IPS-15b (cell line): ENCODE data around the gene CFAP97D2.
"Not testable (repeated sequence)": the region's sequence is repeated elsewhere in the genome, so short reads cannot be mapped to it uniquely, and the experiment has no call there.

Experiments used
- H3K27me3 ChIP-seq: one replicate; pipeline ENCODE4 v1.6.1; 2013; ENCODE audit warnings: low read length; ENCODE audit not compliant: control insufficient read depth, insufficient read depth
- H3K36me3 ChIP-seq: one replicate; pipeline ENCODE4 v1.6.1; 2013; ENCODE audit warnings: low read length; ENCODE audit not compliant: control insufficient read depth, insufficient read depth
- H3K4me1 ChIP-seq: one replicate; pipeline ENCODE4 v1.6.1; 2013; ENCODE audit warnings: mild to moderate bottlenecking, low read length; ENCODE audit not compliant: control insufficient read depth, insufficient read depth
- H3K4me3 ChIP-seq: one replicate; pipeline ENCODE4 v1.5.1; 2013; ENCODE audit warnings: low read depth, low read length
- H3K9ac ChIP-seq: one replicate; pipeline ENCODE4 v1.6.1; 2013; ENCODE audit warnings: low read depth, mild to moderate bottlenecking, low read length
- H3K9me3 ChIP-seq: one replicate; pipeline ENCODE4 v1.6.1; 2013; ENCODE audit warnings: mild to moderate bottlenecking, low read length; ENCODE audit not compliant: control insufficient read depth, insufficient read depth

Gene CFAP97D2

DNA sequence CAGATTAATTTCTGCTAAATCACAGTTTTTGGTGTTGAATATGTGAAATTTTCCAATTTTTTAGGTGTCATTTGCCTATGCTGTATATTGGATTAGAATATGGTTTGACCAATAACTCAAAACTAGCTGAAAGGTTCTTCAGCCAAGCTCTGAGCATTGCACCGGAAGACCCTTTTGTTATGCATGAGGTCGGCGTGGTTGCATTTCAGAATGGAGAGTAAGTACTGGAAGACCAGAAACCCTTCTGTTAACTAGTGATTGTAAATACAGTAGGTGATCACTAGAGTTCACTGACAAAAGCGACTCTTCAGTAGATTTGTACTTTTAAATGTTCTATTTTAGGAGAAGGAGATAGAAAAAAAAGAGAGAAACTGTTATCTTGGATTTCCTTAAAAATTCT is 78.0 kb downstream of the CFAP97D2 start:
- Histone ChIP-seq H3K4me1 (peaks cover 14% of the 10 kb centered on the region), H3K27me3 (no peaks in the 10 kb centered on the region), H3K36me3 (peaks cover 32% of the 10 kb centered on the region), H3K9ac (no peak overlapping the region), H3K9me3 (no peaks in the 10 kb centered on the region), H3K4me3 (no peak overlapping the region)

DNA sequence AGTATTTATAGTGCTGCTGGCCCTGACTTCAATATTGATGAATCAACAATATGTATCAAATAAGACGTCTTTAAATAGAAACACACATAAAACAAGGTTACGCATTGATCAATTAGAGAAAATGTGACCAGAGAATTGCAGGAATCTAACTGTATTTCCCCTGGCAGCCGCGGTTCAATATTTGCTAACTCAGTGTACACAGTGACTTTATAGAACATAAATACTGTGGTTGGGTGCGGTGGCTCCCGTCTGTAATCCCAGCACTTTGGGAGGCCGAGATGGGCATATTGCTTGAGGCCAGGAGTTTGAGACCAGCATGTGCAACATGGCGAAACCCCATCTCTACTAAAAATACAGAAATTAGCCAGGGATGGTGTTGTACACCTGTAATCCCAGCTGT is 79.5 kb downstream of the CFAP97D2 start:
- H3K36me3 ChIP-seq, result peaks cover 44% of the 10 kb centered on the region
- no peaks in the 10 kb centered on the region for H3K9me3 ChIP-seq
- H3K27me3 ChIP-seq, result no peaks in the 10 kb centered on the region
- H3K9ac ChIP-seq, result no peak overlapping the region
- H3K4me1 ChIP-seq, result peaks cover 14% of the 10 kb centered on the region
- H3K4me3 ChIP-seq, result no peak overlapping the region

DNA sequence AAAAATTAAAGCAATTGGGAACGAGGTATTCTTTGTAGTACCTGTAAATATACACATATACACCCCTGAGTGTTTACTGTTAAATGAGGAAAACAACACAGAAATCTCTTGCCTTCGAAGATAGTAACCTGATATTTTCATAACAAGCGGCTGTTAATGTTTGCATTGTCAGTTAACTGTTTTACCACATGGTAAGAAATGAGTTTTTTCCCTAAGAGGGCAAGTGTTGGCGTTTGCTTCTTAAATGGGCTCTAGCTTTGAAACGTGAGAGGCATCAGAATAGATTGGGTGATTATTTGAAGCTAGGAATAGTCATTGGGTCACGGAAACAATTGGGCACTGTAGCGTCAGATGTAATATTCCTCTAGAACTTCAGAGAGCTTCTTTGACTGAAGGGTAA is 80.3 kb downstream of the CFAP97D2 start:
- Histone ChIP-seq H3K36me3 (peaks cover 48% of the 10 kb centered on the region), H3K9me3 (no peaks in the 10 kb centered on the region), H3K9ac (no peak overlapping the region), H3K27me3 (no peaks in the 10 kb centered on the region), H3K4me1 (peaks cover 14% of the 10 kb centered on the region), H3K4me3 (no peak overlapping the region)

DNA sequence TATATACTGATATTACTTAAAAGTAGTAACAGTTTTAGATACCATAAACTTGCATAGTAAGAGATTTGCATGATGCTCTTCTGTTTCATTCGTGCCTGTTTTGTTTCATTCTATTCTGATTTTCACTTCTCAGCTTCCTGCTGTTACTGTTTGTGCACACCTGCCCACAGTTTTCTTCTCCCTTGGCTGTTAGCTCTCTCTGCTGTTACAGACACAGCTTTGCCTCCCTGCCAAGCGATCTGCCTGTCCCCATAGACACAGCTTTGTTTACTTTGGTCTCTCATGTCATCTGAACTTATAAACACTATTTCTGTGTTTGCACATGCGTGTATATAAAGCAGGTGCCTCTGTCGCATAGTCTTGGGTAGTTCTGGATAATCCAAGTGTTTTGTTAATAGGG is 80.9 kb downstream of the CFAP97D2 start:
- Histone ChIP-seq H3K4me1 (peaks cover 14% of the 10 kb centered on the region), H3K9me3 (no peaks in the 10 kb centered on the region), H3K4me3 (no peak overlapping the region), H3K27me3 (no peaks in the 10 kb centered on the region), H3K36me3 (peaks cover 48% of the 10 kb centered on the region), H3K9ac (no peak overlapping the region)

DNA sequence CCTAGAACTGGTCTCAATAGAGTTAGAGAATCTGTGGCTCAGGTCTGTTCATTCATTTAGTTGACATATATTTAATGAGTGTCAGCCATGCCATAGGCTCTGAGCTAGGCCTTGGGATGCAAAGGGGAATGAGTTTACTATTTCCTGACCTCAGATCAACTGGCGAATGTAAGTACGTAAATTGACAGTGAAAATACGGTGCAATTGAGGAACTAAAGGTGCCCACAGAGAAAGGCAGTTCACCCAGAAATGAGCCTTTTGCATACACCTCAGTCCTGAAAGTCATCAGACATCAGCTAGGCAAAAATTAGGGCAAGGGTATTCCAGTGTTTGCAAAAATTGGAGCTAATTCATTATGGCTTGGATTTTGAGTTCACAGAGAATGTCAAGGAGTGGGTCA is 81.8 kb downstream of the CFAP97D2 start:
- H3K27me3 ChIP-seq, result no peaks in the 10 kb centered on the region
- H3K9me3 ChIP-seq, result no peaks in the 10 kb centered on the region
- H3K36me3 ChIP-seq, result peaks cover 50% of the 10 kb centered on the region
- H3K4me3 ChIP-seq, result no peak overlapping the region
- peaks cover 14% of the 10 kb centered on the region for H3K4me1 ChIP-seq
- no peak overlapping the region for H3K9ac ChIP-seq

DNA sequence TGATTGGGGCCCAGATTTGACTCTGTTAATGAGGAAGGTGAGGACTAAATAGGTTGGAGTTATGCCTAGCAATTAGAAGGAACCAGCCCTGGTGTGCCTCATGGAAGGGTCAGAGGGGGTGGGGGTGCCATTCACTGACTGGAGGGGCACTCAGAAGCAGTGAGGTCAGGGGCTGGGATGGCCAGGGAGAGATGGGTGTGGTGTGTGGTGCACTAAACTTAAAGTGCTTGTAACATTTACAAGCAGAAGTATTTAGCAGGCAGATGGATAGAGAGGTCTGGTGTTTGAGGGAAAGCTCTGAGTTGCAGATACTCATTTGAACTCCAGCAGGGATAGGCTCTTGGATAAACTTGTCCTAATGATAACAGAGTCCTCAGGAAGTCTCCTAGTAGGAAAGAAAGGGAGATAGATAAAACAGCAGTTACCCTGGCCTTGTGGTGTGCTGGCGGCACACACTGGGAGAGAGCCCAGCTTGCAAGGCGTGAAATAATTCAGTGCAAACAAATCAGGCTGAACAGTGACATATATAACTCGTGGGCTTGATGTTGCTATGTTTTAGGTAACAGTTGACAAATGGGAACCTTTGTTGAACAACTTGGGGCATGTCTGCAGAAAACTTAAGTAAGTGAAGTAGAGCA is 82.4 kb downstream of the CFAP97D2 start:
- H3K36me3 ChIP-seq, result peaks cover 56% of the 10 kb centered on the region
- H3K9ac ChIP-seq, result no peak overlapping the region
- H3K4me1 ChIP-seq, result peaks cover 8% of the 10 kb centered on the region

DNA sequence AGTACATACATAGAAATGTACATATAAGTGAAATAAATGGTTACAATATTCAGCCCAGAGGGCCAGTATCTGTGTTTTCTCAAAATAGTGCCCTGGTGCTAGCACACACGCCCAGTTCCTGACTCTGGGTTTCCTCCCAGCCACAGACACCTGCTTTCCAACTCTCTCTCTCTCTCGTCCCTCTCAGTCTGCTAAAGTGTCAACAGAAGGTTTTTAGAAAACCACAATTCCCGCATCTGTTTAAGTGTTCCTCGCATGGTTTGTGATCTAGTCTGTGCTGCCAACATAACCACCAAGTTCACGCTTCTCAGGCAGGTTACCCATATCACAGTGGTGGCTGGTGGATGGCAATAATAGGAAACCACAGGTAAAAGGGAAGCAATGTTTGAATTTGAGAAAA is 84.5 kb downstream of the CFAP97D2 start:
- Histone ChIP-seq H3K4me3 (no peak overlapping the region), H3K4me1 (no peaks in the 10 kb centered on the region), H3K27me3 (no peaks in the 10 kb centered on the region), H3K36me3 (peaks cover 63% of the 10 kb centered on the region), H3K9ac (no peak overlapping the region), H3K9me3 (no peaks in the 10 kb centered on the region)

More for the DNA sequence above, 82.4 kb downstream of the CFAP97D2 start:
- Histone ChIP-seq H3K4me3 (no peak overlapping the region), H3K9me3 (no peaks in the 10 kb centered on the region), H3K27me3 (no peaks in the 10 kb centered on the region)

DNA sequence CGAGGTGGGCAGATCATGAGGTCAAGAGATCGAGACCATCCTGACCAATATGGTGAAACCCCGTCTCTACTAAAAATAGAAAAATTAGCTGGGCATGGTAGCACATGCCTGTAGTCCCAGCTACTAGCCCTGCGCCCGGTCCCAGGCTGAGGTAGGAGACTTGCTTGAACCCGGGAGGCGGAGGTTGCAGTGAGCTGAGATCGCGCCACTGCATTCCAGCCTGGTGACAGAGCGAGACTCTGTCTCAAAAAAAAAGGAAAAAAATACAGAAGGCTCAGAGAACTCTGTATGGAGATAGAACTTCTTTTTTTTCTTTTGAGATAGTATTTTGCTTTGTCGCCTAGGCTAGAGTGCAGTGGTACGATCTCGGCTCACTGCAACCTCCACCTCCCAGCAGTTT is 85.3 kb downstream of the CFAP97D2 start:
- H3K9ac ChIP-seq, H3K4me3 ChIP-seq, H3K4me1 ChIP-seq, H3K9me3 ChIP-seq, H3K27me3 ChIP-seq: not testable (repeated sequence)
- H3K36me3 ChIP-seq, result peaks cover 65% of the 10 kb centered on the region

DNA sequence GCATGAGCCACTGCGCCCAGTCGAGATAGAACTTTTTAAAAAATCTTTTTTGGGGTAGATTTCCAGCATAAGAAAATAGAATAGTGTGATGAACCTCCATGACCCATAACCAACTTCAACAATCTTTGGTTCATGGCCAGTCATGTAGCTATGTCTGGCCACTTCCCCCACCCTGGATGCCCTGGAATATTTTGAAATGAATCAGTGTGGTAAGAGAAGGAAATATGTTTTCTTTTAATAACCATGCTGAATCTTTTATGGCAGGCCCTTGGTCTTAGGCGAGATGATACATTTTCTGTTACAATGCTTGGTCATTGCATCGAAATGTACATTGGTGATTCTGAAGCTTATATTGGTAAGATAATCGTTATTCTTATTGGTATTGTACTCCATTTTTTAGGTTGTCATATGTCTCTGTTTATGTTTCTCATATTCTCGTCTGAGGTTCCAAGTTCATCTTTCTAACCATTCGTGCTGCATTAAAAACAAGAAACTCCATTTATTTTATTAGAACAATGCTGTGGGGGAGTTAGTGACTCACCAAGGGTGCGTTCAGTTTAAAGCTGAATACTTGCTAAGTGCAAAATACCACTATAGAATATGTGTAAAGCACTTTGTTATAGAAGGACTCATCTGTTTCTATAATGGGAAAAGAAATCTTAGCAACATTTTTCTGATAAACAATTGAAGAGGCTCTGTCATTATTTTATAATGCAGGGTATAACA is 86.0 kb downstream of the CFAP97D2 start:
- H3K27me3 ChIP-seq, result no peaks in the 10 kb centered on the region
- H3K36me3 ChIP-seq, result peaks cover 59% of the 10 kb centered on the region
- H3K4me1 ChIP-seq, result no peaks in the 10 kb centered on the region
- H3K9ac ChIP-seq, result no peak overlapping the region
- H3K4me3 ChIP-seq, result no peak overlapping the region
- no peaks in the 10 kb centered on the region for H3K9me3 ChIP-seq

DNA sequence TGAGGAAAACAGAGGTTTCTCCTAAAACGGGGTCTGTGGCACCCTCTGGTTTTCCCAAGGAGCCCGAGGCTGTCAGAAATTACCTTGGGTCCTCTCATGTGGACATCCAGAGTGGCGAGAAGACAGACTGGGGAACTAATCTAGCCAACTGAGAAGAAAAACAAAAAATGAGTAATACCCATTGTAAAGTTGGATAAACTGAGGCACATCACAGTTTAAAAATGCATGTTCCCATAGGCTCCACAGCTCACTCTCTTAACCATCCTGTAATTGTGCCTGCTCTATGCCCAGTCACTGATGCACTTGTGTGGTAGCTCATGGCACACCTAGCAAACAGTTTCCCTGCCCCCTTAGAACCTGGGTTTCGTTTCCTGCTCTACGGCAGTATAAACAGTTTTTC is 87.2 kb downstream of the CFAP97D2 start:
- H3K4me3 ChIP-seq, result no peak overlapping the region
- H3K9me3 ChIP-seq, result no peaks in the 10 kb centered on the region
- H3K4me1 ChIP-seq, result no peaks in the 10 kb centered on the region
- no peaks in the 10 kb centered on the region for H3K27me3 ChIP-seq
- H3K9ac ChIP-seq, result no peak overlapping the region
- peaks cover 52% of the 10 kb centered on the region for H3K36me3 ChIP-seq

DNA sequence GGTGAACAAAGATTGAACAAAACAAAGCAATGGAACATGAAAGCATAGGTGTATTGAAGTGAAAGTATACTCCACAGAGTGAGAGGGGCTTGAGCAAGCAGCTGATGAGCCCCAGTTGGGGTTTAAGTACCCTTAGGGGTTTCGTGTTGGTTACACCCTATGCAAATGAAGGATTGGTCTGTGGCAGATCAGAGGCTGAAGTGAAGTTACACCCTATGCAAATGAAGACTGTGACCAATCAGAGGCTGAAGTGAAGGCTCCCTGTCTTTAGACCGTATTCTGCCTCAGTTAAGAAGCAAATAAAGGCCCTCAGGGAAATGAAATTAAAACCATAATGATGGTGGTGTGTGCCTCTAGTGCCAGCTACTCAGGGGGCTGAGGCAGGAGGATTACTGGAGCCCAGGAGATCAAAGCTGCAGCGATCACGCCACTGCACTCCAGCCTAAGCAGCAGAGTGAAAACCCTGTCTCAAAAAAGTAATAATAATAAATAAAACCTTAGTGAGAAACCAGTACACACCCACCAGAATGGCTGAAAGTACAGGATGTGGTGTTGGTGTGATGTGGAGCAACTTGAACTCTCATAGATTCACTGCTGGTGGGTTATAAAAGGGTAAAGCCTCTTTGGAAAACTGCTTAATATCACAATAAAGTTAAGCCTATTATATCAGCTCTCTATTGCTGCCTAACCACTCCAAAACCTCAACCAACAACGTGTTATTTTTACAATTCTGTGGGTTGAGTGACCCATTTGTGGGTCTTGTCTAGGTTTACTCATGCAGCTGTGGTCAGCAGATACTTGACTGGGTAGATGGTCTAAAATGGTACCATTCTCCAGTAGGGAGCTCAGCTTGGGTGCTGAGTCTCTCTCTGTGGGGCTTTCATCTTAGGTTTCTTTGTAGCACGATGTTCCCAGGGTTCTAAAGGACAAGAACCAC is 89.6 kb downstream of the CFAP97D2 start:
- Histone ChIP-seq H3K4me3 (no peak overlapping the region), H3K36me3 (peaks cover 47% of the 10 kb centered on the region), H3K4me1 (no peaks in the 10 kb centered on the region), H3K9ac (no peak overlapping the region), H3K9me3 (no peaks in the 10 kb centered on the region), H3K27me3 (no peaks in the 10 kb centered on the region)
